ENCODE results near the gene ARPC1B.
"Not testable (repeated sequence)": the region's sequence is repeated elsewhere in the genome, so short reads cannot be mapped to it uniquely, and the experiment has no call there.

ARPC1B gene

DNA sequence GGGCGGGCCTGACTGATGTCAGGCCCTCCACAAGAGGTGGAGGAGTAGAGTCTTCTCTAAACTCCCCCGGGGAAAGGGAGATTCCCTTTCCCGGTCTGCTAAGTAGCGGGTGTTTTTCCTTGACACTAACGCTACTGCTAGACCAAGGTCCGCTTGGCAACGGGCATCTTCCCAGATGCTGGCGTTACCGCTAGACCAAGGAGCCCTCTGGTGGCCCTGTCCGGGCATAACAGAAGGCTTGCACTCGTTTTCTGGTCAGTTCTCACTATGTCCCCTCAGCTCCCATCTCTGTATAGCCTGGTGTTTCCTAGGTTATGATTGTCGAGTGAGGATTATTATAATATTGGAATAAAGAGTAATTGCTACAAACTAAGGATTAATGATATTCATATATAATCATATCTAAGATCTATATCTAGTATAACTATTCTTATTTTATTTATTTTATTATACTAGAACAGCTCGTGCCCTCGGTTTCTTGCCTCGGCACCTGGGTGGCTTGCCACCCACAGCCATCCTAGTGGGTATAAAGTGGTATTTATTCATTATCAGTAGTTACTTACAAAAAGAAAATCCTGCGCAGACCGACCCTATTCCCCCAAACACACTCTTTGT, 41.1 kb downstream of the ARPC1B start:
- DNase-seq: peak; percentile 41

DNA sequence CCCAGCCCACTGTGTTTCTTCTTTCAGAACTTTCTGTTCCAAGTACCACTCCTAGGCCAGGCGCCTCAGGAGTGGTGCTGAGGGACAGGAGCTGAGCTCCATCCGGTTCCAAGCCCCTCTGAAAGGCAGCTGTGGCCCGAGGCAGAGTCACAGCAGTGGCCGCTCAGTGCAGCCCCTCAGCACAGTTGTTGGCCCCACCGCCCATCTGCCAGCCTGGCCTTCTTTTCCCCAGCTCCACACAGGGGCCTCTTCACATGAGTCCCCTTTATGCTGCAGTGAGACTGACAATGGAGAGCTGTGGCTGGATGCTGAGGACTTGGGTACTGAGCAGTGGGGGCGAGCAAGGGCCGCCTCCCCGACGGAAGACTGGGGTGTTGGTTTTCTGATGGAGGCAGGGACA, 43.7 kb downstream of the ARPC1B start:
- no peak for DNase-seq

DNA sequence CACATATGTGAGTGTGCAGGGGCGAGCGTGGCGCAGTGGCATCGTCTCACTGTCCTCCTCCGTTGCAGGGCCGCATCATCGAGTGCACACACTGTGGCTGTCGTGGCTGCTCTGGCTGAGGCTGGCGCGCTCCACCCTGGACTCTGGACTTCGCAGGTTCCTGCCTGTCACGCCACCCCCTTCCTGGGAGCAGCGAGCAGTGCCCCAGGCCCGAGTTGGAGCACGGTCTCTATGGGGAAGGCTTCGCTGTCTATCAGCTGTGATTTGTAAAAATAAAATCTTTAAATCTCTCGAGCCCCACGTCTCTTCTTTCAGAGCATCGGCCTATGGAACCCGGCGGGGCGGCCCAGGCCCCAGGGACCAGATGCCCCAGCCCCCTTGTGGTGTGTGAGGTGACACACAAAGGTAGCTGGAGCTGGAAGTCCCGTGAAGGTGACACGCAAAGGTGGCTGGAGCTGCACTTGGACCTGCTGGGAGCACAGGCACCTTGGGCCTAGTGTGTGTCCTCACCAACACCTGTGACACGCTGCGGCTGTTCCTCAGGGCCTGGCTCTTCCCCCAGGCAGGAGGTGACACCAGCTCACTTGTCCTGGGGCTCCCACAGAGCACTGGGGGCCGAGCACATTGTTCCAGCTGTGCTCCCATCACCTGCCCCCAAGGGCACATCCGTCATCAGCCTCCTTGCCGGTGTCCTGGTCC, 44.9 kb downstream of the ARPC1B start:
- DNase-seq: no peak

DNA sequence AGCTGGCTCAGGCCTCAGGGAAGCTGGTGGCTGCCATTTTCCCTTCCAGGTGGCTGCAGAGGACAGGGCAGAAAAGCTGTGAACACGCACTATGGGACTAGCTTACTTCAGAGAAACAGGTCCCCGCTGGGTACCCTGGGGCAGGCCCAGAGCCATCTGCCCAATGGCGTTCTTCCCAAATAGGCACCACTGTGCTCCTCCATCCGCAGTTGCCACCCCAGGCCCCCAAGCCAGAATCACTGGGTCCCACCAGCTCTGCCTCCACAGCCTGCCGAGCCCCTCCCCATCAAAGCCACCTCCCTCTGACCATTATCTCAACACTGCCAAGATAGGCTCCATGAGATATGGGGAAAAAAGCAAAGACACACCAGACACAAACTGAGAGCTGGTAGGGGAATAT, 45.7 kb downstream of the ARPC1B start:
- DNase-seq: no peak

- DNase-seq: no peak
Measured at GRCh38 chr7:99420986-99421385, 46.5 kb downstream of the ARPC1B start.

- no peak for DNase-seq
Measured at GRCh38 chr7:99422186-99422585, 47.7 kb downstream of the ARPC1B start.

GRCh38 chr7:99422625-99423024, 48.1 kb downstream of the ARPC1B start:
- no peak for DNase-seq

DNA sequence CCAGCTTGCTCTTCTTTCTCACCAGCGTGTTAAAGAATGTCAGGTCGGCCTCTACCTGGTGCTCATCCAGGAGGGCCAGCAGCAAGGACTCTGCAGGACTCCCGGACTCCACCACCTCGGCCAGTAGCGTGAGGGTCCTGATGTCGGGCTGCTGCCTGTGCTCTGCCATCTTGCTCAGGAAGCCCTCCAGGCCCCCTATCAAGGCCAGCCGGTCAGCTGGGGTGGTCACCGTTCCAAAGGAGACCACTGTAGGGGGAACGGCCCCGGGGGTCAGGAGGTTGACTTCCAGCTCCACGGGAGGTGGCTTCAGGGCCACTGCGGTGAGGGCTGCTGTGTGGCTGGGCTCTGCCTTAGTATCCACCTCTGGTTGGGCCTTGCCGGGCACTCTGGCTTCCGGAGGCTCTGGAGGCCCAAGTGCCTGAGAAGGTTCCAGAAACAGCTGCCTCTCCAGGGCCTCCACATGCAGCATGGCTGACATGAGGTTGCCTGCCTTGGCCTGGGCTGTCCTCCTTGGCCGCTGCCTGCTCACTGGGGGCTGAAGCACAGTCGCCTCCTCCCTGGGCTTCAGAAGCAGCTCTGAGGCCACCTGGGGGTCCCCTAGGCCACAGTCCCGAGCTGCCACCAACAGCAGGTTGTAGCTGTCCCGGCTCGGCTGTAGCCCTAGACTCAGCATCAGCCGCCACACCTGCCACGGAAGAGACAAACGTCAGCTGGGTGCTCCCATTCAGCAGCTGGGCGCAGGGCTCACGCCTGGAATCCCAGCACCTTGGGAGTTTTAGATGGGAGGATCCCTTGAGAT, 50.6 kb downstream of the ARPC1B start:
- no peak for DNase-seq

- DNase-seq: no peak
Measured at GRCh38 chr7:99428972-99429566, 54.5 kb downstream of the ARPC1B start.

DNA sequence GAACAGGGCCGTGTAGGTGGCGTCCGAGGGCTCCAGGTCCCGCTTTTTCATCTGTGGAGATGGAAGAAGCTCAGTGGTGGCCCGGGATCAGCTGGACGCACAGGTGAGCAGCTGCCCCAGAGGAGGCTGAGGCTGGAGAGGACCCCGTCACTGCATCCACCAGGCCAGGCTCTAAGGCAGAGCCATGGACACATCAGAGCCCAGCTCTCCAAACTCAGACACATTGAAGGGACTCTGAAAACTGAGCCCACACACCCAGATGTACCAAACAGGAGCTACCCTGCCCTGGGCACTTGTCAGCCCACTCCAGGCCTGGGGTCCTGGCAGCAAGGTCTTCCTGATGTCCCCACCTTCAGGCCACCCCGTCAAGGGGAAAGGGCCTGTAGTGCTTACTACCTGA, 55.2 kb downstream of the ARPC1B start:
- no peak for DNase-seq

GRCh38 chr7:99431756-99432540, 57.4 kb downstream of the ARPC1B start:
- DNase-seq: not testable (repeated sequence)

- no peak for DNase-seq
Measured at GRCh38 chr7:99433158-99433557, 58.6 kb downstream of the ARPC1B start.

DNA sequence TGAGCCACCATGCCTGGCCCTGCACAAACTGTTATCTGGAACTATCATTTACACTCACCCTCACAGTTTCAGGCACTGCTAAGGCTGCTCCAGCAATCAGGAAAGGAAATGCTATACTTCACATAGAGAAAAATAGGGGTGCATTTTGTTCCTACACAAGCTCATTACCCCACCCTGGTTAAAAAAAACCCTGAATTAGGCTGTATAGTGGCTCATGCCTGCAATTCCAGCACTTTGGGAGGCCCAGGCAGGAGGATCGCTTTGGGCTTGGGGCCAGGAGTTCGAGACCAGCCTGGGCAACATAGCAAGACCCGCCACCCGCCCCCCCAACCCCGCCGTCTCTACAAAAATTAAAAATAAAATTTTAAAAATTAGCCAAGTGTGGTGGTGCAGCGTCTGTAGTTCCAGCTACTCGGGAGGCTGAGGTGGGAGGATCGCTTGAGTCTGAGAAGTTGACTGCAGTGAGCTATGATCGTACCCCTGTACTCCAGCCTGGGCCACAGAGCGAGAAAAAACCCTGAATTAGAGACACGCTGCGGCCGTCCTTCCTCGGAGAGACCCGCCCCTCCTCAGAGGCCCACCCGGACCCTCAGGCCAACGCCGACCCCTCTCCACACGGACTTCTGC, 63.5 kb downstream of the ARPC1B start:
- DNase-seq: no peak

DNA sequence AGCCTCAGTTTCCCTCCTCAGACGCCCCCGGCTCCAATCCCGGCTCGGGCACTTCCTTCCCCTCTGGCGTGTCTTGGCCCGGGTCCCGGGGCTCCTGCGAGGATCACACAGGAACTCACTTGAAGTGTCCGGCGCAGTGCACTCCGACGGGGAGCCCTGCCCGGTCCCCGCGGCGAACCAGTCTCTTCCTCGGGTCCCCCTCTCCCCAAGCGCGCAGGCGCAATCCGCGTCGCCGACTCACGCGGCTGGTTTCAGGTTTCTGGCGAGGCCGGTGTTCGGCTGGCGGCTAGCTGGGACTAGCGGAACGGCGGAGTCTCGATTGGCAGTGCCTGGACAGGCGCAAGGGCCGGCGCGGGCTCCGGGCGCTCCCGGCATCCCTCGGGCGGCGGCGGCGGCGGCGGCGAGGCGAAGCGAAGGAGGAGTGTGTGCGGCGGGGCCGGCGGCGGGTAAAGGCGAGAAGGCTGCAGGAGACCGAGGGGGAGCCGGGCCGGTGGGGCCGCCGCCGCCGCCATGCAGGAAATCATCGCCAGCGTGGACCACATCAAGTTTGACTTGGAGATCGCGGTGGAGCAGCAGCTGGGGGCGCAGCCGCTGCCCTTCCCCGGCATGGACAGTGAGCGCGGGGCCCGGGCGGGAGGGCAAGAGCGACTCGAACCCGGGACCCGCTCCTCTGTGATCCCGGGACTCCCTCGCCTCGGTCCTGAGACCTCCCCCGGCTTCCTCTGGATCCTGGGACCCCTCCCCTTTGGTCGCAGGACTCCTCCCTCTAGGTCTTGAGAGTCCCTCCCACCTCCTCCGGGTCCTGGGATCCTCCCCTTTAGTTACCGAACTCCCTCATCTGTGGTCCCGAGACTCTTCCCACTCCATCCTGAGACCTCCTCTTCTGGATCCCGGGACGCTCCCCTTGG, 64.3 kb downstream of the ARPC1B start, which contains the start of the genes CPSF4 and PTCD1:
TSS of gene CPSF4 (plus strand) at position 371 of the 908 bp plus-strand sequence. CDS start at position 511, 140 bp downstream.
TSS of gene PTCD1 (minus strand) at position 226 of the 908 bp plus-strand sequence. CDS start 3,556 bp downstream, outside the sequence.
- DNase-seq: peak; percentile 90

- no peak for DNase-seq
Measured at GRCh38 chr7:99440195-99440594, 65.7 kb downstream of the ARPC1B start.
